Kidney (tissue), 14 donors: ENCODE measurements around the gene ENTPD8. TPM values are rescaled to one million over a fixed set of nuclear protein-coding genes. Genes with fewer than 3 reads are reported as not detected.

Source experiments
- DNase-seq, 5 donors: peaks; one replicate each; pipeline ENCODE4 v3.0.0-alpha.2; 2013 to 2020
- FAIRE-seq: peaks from 2 replicates; lab custom pipeline; 2012; peaks lifted over from hg19 to GRCh38; lab: Jason Lieb, UNC
- H3K27ac ChIP-seq, 2 donors: one replicate each; pipeline ENCODE4 v1.7.0; 2013; ENCODE audit warnings: low read depth in 2 of 2, low read length in 2 of 2, inconsistent platforms in 1 of 2
- H3K27me3 ChIP-seq: one replicate; pipeline ENCODE4 v1.7.1; 2013; ENCODE audit warnings: low read length, inconsistent platforms; ENCODE audit not compliant: control insufficient read depth, insufficient read depth
- H3K36me3 ChIP-seq, 3 donors: one replicate each; pipeline versions ENCODE4 v1.7.0 to v1.7.1; 2013; ENCODE audit warnings: low read length in 3 of 3, control low read depth in 1 of 3, inconsistent platforms in 1 of 3; ENCODE audit not compliant: insufficient read depth in 3 of 3, control insufficient read depth in 2 of 3
- H3K4me1 ChIP-seq, 3 donors: one replicate each; pipeline versions ENCODE4 v1.7.0 to v1.7.1; 2013; ENCODE audit warnings: low read length in 3 of 3, inconsistent platforms in 1 of 3, low read depth in 1 of 3; ENCODE audit not compliant: control insufficient read depth in 2 of 3, insufficient read depth in 2 of 3
- H3K4me3 ChIP-seq, 3 donors: one replicate each; pipeline versions ENCODE4 v1.7.0 to v1.8.1; 2013; ENCODE audit warnings: low read length in 3 of 3, control low read depth in 1 of 3, inconsistent platforms in 1 of 3
- H3K9ac ChIP-seq, 3 donors: one replicate each; pipeline versions ENCODE4 v1.7.0 to v1.7.1; 2013; ENCODE audit warnings: low read length in 3 of 3, control low read depth in 1 of 3, inconsistent platforms in 1 of 3
- H3K9me3 ChIP-seq, 3 donors: one replicate each; pipeline versions ENCODE4 v1.7.0 to v1.7.1; 2013; ENCODE audit warnings: low read length in 3 of 3, control low read depth in 1 of 3, inconsistent platforms in 1 of 3; ENCODE audit not compliant: control insufficient read depth in 2 of 3, insufficient read depth in 1 of 3
- intact Hi-C: fragments of 100-400 bp; cut with DNase I; formaldehyde crosslinking; loops from one replicate; pipeline ENCODE4 v1.11.1; 2022
- polyA plus RNA-seq: library from polyadenylated mRNA; stranded (reverse); fragments of 350-450 nt; fragmentation: Illumina TruSeq; extraction: RNeasy Lipid Tissue Mini Kit (QIAGEN cat#74804); gene quantifications from one replicate; pipeline ENCODE4 v1.2.3, GENCODE V29; 2014; ENCODE audit warnings: low read depth, low replicate concordance; ENCODE audit not compliant: insufficient read depth
- total RNA-seq: library from RNA; stranded (reverse); fragmentation: NEBNext Ultra II Directional; extraction: Animal tissue kit (Norgen Biotek cat#: 25700); gene quantifications from one replicate; pipeline ENCODE4 v1.2.1, GENCODE V29; 2021
- TF ChIP-seq, protein P1 (sequence below): IDR thresholded peaks from 3 replicates; pipeline ENCODE4 v1.5.1; 2012; ENCODE audit warnings: mild to moderate bottlenecking, moderate library complexity, borderline replicate concordance; ENCODE audit not compliant: insufficient read depth; ENCODE audit errors: extremely low read depth
- donor health status: control.
- donor health status: control.
- donor health status: control.
- donor health status: control.
- donor health status: control.
- donor health status: DM: yes; HTN: yes; CAD: no.
- donor health status: Normal renal cell carcinoma (clear cell type).

The ENTPD8 gene
- total and polyA plus RNA-seq, 2 donors from 2014 or later = 5.0 to 5.2 TPM

- intact Hi-C loops = no loop called here
- TF ChIP-seq, protein P1, sequence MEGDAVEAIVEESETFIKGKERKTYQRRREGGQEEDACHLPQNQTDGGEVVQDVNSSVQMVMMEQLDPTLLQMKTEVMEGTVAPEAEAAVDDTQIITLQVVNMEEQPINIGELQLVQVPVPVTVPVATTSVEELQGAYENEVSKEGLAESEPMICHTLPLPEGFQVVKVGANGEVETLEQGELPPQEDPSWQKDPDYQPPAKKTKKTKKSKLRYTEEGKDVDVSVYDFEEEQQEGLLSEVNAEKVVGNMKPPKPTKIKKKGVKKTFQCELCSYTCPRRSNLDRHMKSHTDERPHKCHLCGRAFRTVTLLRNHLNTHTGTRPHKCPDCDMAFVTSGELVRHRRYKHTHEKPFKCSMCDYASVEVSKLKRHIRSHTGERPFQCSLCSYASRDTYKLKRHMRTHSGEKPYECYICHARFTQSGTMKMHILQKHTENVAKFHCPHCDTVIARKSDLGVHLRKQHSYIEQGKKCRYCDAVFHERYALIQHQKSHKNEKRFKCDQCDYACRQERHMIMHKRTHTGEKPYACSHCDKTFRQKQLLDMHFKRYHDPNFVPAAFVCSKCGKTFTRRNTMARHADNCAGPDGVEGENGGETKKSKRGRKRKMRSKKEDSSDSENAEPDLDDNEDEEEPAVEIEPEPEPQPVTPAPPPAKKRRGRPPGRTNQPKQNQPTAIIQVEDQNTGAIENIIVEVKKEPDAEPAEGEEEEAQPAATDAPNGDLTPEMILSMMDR = no peak
- H3K4me3 ChIP-seq = no peak overlapping the region
- H3K9me3 ChIP-seq = no peaks in the 10 kb centered on the region
- no peak for DNase-seq
- no peak for FAIRE-seq
- H3K4me1 ChIP-seq = no peaks in the 10 kb centered on the region
- H3K27me3 ChIP-seq = no peaks in the 10 kb centered on the region
- no peak overlapping the region for H3K27ac ChIP-seq
- H3K36me3 ChIP-seq = no peaks in the 10 kb centered on the region
- no peak overlapping the region for H3K9ac ChIP-seq
These were observed 45.0 kb upstream of the ENTPD8 start for GRCh38 chr9:137486141-137486490.

GRCh38 chr9:137485343-137486140 lies 44.4 kb upstream of the ENTPD8 start:
- no peak overlapping the region for H3K9ac ChIP-seq
- H3K9me3 ChIP-seq = no peaks in the 10 kb centered on the region
- peak in 1 of 5 donors; percentile 69 for DNase-seq
- H3K36me3 ChIP-seq = no peaks in the 10 kb centered on the region
- H3K4me1 ChIP-seq = no peaks in the 10 kb centered on the region
- FAIRE-seq = no peak
- TF ChIP-seq, protein P1 = no peak
- no peaks in the 10 kb centered on the region for H3K27me3 ChIP-seq
- H3K4me3 ChIP-seq = no peak overlapping the region
- intact Hi-C loops = no loop called here
- H3K27ac ChIP-seq = no peak overlapping the region

- Histone ChIP-seq H3K4me3 (no peak overlapping the region), H3K36me3 (no peaks in the 10 kb centered on the region), H3K27me3 (no peaks in the 10 kb centered on the region), H3K9me3 (no peaks in the 10 kb centered on the region), H3K4me1 (no peaks in the 10 kb centered on the region), H3K9ac (no peak overlapping the region), H3K27ac (no peak overlapping the region)
- TF ChIP-seq, protein P1 = no peak
- DNase-seq (peak in 1 of 5 donors; percentile 62), FAIRE-seq (no peak)
- intact Hi-C loops = no loop called here
These were observed 43.6 kb upstream of the ENTPD8 start for GRCh38 chr9:137484551-137485315.
